GM12878 (cell line): Measurements from ENCODE around the gene MYH6. TPM values are rescaled to one million over a fixed set of nuclear protein-coding genes. Genes with fewer than 3 reads are reported as not detected.

Source experiments
- ATAC-seq: fragments of 200-7000 bp; cut with Tn5 transposase; 3 replicates; pipeline ENCODE4 v1.9.1; 2020; ENCODE audit warnings: mild to moderate bottlenecking, moderate library complexity
- BruUV-seq: library from RNA; stranded (reverse); fragments of 400-500 nt; replicated peaks from 2 replicates; lab custom pipeline; 2021; lab: Mats Ljungman, UMichigan
- CTCF ChIA-PET: fragments of 300-600 bp; sonication (Branson Sonifier 250); formaldehyde crosslinking; extraction: SDS; loops from one replicate; lab custom pipeline; 2021; ENCODE audit warnings: inconsistent platforms; lab: Yijun Ruan, JAX
- POLR2A ChIA-PET: fragments of 350-600 bp; formaldehyde crosslinking; extraction: SDS; loops from one replicate; lab custom pipeline; 2021; ENCODE audit warnings: inconsistent platforms; lab: Charles Lee
- RAD21 ChIA-PET: fragments of 300-600 bp; sonication (Branson Sonifier 250); formaldehyde crosslinking; loops from one replicate; lab custom pipeline; 2023; ENCODE audit warnings: antibody characterized with exemption; ENCODE audit not compliant: unreplicated experiment; lab: Charles Lee
- SMC1A ChIA-PET: fragments of 300-600 bp; sonication (Branson Sonifier 250); formaldehyde crosslinking; loops from one replicate; lab custom pipeline; 2023; ENCODE audit not compliant: unreplicated experiment, uncharacterized antibody; lab: Charles Lee
- DNase-seq: peaks from one replicate; pipeline ENCODE4 v3.0.0-alpha.2; 2011; ENCODE audit warnings: low read depth, low spot score
- FAIRE-seq: peaks from 3 replicates; lab custom pipeline; 2011; peaks lifted over from hg19 to GRCh38; lab: Jason Lieb, UNC
- H2AFZ ChIP-seq: 2 replicates; pipeline ENCODE4 v1.6.0; 2011; ENCODE audit warnings: low read depth, low read length, control low read depth; ENCODE audit not compliant: control insufficient read depth
- H3K27ac ChIP-seq: 2 replicates; pipeline ENCODE4 v1.5.1; 2011; ENCODE audit warnings: control low read depth; ENCODE audit not compliant: control insufficient read depth, insufficient read depth
- H3K27me3 ChIP-seq, 2 experiments: replicated peaks in 1 of 2; 2 replicates each; pipeline versions ENCODE4 v1.6.0 to v1.6.1; 2011; ENCODE audit warnings: low read length in 1 of 2; ENCODE audit not compliant: control insufficient read depth in 2 of 2, insufficient read depth in 2 of 2
- H3K36me3 ChIP-seq, 2 experiments: 2 replicates each; pipeline ENCODE4 v1.5.1; 2011; ENCODE audit warnings: low read length in 1 of 2; ENCODE audit not compliant: control insufficient read depth in 2 of 2, insufficient read depth in 2 of 2
- H3K4me1 ChIP-seq: 2 replicates; pipeline ENCODE4 v1.6.1; 2011; ENCODE audit warnings: mild to moderate bottlenecking, low read length, moderate library complexity, mixed read lengths; ENCODE audit not compliant: control insufficient read depth, insufficient read depth
- H3K4me2 ChIP-seq: 2 replicates; pipeline ENCODE4 v1.6.0; 2011; ENCODE audit warnings: control low read depth; ENCODE audit not compliant: control insufficient read depth, insufficient read depth
- H3K4me3 ChIP-seq: fragments of 200-600 bp; sonication (generic); 2 replicates; pipeline ENCODE4 v1.5.1; 2016
- H3K79me2 ChIP-seq: 2 replicates; pipeline ENCODE4 v1.6.0; 2011; ENCODE audit warnings: low read length; ENCODE audit not compliant: control insufficient read depth, insufficient read depth
- H3K9ac ChIP-seq: 2 replicates; pipeline ENCODE4 v1.8.0; 2011; ENCODE audit warnings: low read length, control low read depth, mixed read lengths; ENCODE audit not compliant: control insufficient read depth, insufficient read depth
- H3K9me3 ChIP-seq: replicated peaks from 3 replicates; pipeline ENCODE4 v1.5.1; 2011; ENCODE audit warnings: mild to moderate bottlenecking, low read length; ENCODE audit not compliant: control insufficient read depth, insufficient read depth
- H4K20me1 ChIP-seq: 2 replicates; pipeline ENCODE4 v1.6.0; 2011; ENCODE audit not compliant: control insufficient read depth, insufficient read depth
- BACH1 ChIP-seq: fragments of 450-650 bp; IDR thresholded peaks from 2 replicates; pipeline ENCODE4 v1.6.1; 2017; ENCODE audit warnings: mild to moderate bottlenecking, borderline replicate concordance
- BCL11A ChIP-seq: IDR thresholded peaks from 2 replicates; pipeline ENCODE4 v1.6.1; 2011; ENCODE audit warnings: low read depth, low read length
- DPF2 ChIP-seq: fragments of 450-650 bp; IDR thresholded peaks from 2 replicates; pipeline ENCODE4 v1.6.1; 2017; ENCODE audit warnings: mild to moderate bottlenecking
- E2F8 ChIP-seq: fragments of 450-650 bp; IDR thresholded peaks from 2 replicates; pipeline ENCODE4 v1.6.1; 2018; ENCODE audit warnings: mild to moderate bottlenecking, low read depth, moderate library complexity; ENCODE audit not compliant: partially characterized antibody
- MAX ChIP-seq: IDR thresholded peaks from 2 replicates; pipeline ENCODE4 v1.6.1; 2012; ENCODE audit warnings: low read depth, low read length, improper control_type of control experiment
- NFYA ChIP-seq: IDR thresholded peaks from 2 replicates; pipeline ENCODE4 v1.6.1; 2011; ENCODE audit warnings: low read depth, mild to moderate bottlenecking, low read length, improper control_type of control experiment, borderline replicate concordance
- NR2C2 ChIP-seq: IDR thresholded peaks from 2 replicates; pipeline ENCODE4 v1.6.1; 2011; ENCODE audit warnings: borderline replicate concordance, low read depth; ENCODE audit not compliant: control insufficient read depth, insufficient read length
- RELB ChIP-seq: fragments of 450-650 bp; IDR thresholded peaks from 2 replicates; pipeline ENCODE4 v1.6.1; 2017; ENCODE audit warnings: low read depth, mild to moderate bottlenecking, moderate library complexity
- RUNX3 ChIP-seq: IDR thresholded peaks from 2 replicates; pipeline ENCODE4 v1.6.1; 2012; ENCODE audit warnings: low read length, inconsistent platforms
- SRF ChIP-seq, 2 experiments: IDR thresholded peaks; 2 replicates each; pipeline ENCODE4 v1.6.1; 2011; ENCODE audit warnings: low read depth in 2 of 2, low read length in 2 of 2, mild to moderate bottlenecking in 1 of 2, moderate library complexity in 1 of 2
- ZBTB33 ChIP-seq: fragments of 450-650 bp; IDR thresholded peaks from 2 replicates; pipeline ENCODE4 v1.6.1; 2017; ENCODE audit warnings: mild to moderate bottlenecking
- ZNF622 ChIP-seq: fragments of 450-650 bp; IDR thresholded peaks from 2 replicates; pipeline ENCODE4 v1.6.1; 2017; ENCODE audit warnings: mild to moderate bottlenecking, inconsistent platforms
- WGBS: methylation state at CpG from one replicate; pipeline ENCODE4 v1.1.6; 2016; ENCODE audit warnings: low lambda C conversion rate; ENCODE audit not compliant: insufficient replicate concordance, insufficient coverage; ENCODE audit errors: missing lambda C conversion rate; 5-methylcytosine and 5-hydroxymethylcytosine counted together
- in situ Hi-C: fragments of 300-500 bp; cut with MboI; formaldehyde crosslinking; loops from 9 replicates; pipeline ENCODE4 v1.14.3; 2018; ENCODE audit warnings: mixed read lengths
- intact Hi-C: fragments of 100-400 bp; cut with micrococcal nuclease; formaldehyde crosslinking; loops from one replicate; pipeline ENCODE4 v1.14.2; 2022; ENCODE audit not compliant: unreplicated experiment
- polyA plus RNA-seq, 11 experiments: library from polyadenylated mRNA; depleted of rRNA in 4 of 11; unstranded in 6 of 11; stranded (reverse) in 5 of 11; fragments of >200 nt; fragmentation: Nextera tagmentation in 4 of 11; fragmentation: Illumina TruSeq in 1 of 11; extraction: Ambion mirVana in 4 of 11; extraction: Trizol in 1 of 11; gene quantifications; 1 replicate in 1 of 11; 2 replicates in 10 of 11; pipeline versions ENCODE4 v1.2.1 to v1.2.3, GENCODE V29; 2011 to 2016; ENCODE audit warnings: inconsistent platforms in 2 of 11, missing spikeins in 2 of 11, low read depth in 1 of 11
- total RNA-seq, 4 experiments: library from RNA; depleted of rRNA in 3 of 4; stranded (reverse); fragments of >200 nt in 3 of 4; fragmentation: Illumina TruSeq in 1 of 4; extraction: Trizol in 1 of 4; gene quantifications; 2 replicates each; pipeline versions ENCODE4 v1.2.1 to v1.2.3, GENCODE V29; 2013 to 2021

MYH6 gene
- total and polyA plus RNA-seq, 10 of the 15 experiments (the other 5 are each of a cell fraction or from before 2014, with no cell fraction given): 0.01 to 0.84 (median 0.05) TPM; not detected in 7

- TF ChIP-seq MAX (no peak), NFYA (no peak), BACH1 (no peak), ZBTB33 (no peak), E2F8 (no peak), DPF2 (no peak)
- TF ChIP-seq, all 136 proteins: peak for 0
Observed at GRCh38 chr14:23431486-23431885, 23.4 kb upstream of the MYH6 start (continued).

- ChIA-PET SMC1A (no interaction called here), POLR2A (no interaction called here), RAD21 (no interaction called here), CTCF (no interaction called here)
- no peak for TF ChIP-seq ZNF622
- no peak for TF ChIP-seq SRF (IDR thresholded peaks at IDR 0.05; ENCODE audit: low read depth in 2 of 2, low read length in 2 of 2)
- TF ChIP-seq RUNX3: no peak
- no peak for TF ChIP-seq NR2C2
- no peak for TF ChIP-seq BCL11A
- no peak for TF ChIP-seq RELB
- FAIRE-seq (no peak), DNase-seq (no peak), ATAC-seq (no peak)
- no peaks in the 10 kb centered on the region; a peak in 1 of 4 replicates for H3K36me3 ChIP-seq
- WGBS: 4% methylated on average over 2 of the region's 2 CpGs
- no peak overlapping the region for H3K9ac ChIP-seq
- no peaks in the 10 kb centered on the region for H4K20me1 ChIP-seq
- H2AFZ ChIP-seq: no peak overlapping the region
- no peak overlapping the region for H3K27ac ChIP-seq
- intact Hi-C loops (no loop called here), in situ Hi-C loops (no loop called here)
- H3K9me3 ChIP-seq: no peaks in the 10 kb centered on the region
- no peaks in the 10 kb centered on the region for H3K79me2 ChIP-seq
- no TSS peak for BruUV-seq
- no peaks in the 10 kb centered on the region; a peak in 3 of 4 replicates for H3K27me3 ChIP-seq
- H3K4me3 ChIP-seq: no peak overlapping the region
- no peak overlapping the region for H3K4me2 ChIP-seq
- no peaks in the 10 kb centered on the region for H3K4me1 ChIP-seq
Observed at GRCh38 chr14:23430723-23431085, 22.6 kb upstream of the MYH6 start.
